OCI-LY3 (cell line): ENCODE results near the gene AHRR.
"Not testable (repeated sequence)": the region's sequence is repeated elsewhere in the genome, so short reads cannot be mapped to it uniquely, and the experiment has no call there.

Experiments
- CTCF ChIP-seq: fragments of 200-600, 300-600 bp; sonication (generic); IDR thresholded peaks from 2 replicates; pipeline ENCODE4 v1.5.1; 2014; ENCODE audit warnings: antibody characterized with exemption, low read length, low read depth
- EZH2phosphoT487 ChIP-seq: fragments of 200-600 bp; shearing (Covaris generic); IDR thresholded peaks from 2 replicates; pipeline ENCODE4 v1.6.1; 2018; ENCODE audit warnings: antibody characterized with exemption, mixed run types, low read depth

DNA sequence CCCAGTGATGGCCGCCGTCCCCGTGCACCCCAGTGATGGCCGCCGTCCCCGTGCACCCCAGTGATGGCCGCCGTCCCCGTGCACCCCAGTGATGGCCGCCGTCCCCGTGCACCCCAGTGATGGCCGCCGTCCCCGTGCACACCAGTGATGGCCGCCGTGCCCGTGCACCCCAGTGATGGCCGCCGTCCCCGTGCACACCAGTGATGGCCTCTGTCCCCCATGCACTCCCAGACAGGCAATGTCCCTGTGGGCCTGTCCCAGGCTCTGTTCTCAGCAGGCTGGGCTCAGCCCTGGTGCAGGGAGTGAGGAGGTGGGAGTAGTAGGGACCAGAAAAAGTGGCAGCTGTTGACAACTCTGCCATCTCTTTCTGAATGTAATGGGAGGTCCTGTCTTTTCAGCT, 11.7 kb upstream of the AHRR start:
- TF ChIP-seq CTCF, EZH2phosphoT487: not testable (repeated sequence)
